Progenitor cell of endocrine pancreas (in vitro differentiated cells): ENCODE data around the gene CFL1. TPM values are rescaled to one million over a fixed set of nuclear protein-coding genes. Genes with fewer than 3 reads are reported as not detected.

Experiments used
- DNase-seq: peaks from one replicate; pipeline ENCODE4 v3.0.0; 2021; ENCODE audit warnings: low spot score; ENCODE audit not compliant: unreplicated experiment
- H3K27ac Mint-ChIP-seq: 2 replicates; pipeline ENCODE4 v1.8.0; 2021; ENCODE audit warnings: mild to moderate bottlenecking, moderate library complexity, mixed read lengths
- H3K27me3 Mint-ChIP-seq: 2 replicates; pipeline ENCODE4 v1.8.0; 2021; ENCODE audit warnings: mixed read lengths
- H3K36me3 Mint-ChIP-seq: 2 replicates; pipeline ENCODE4 v1.8.0; 2022; ENCODE audit warnings: mixed read lengths; ENCODE audit not compliant: insufficient read depth
- H3K4me1 Mint-ChIP-seq: 2 replicates; pipeline ENCODE4 v1.8.0; 2021; ENCODE audit warnings: low read depth, mixed read lengths
- H3K4me3 Mint-ChIP-seq: 2 replicates; pipeline ENCODE4 v1.8.0; 2021; ENCODE audit warnings: low read depth, mild to moderate bottlenecking, moderate library complexity, mixed read lengths
- H3K9me3 Mint-ChIP-seq: 2 replicates; pipeline ENCODE4 v1.8.0; 2021; ENCODE audit warnings: low read depth, mixed read lengths
- CTCF ChIP-seq: fragments of 200-600 bp; sonication (generic); IDR thresholded peaks from one replicate; pipeline ENCODE4 v1.5.0; 2021; ENCODE audit warnings: antibody characterized with exemption, mild to moderate bottlenecking; ENCODE audit not compliant: unreplicated experiment
- total RNA-seq: library from RNA; stranded (reverse); gene quantifications from 2 replicates; pipeline ENCODE4 v1.2.1, GENCODE V29; 2021

Gene CFL1
- total RNA-seq, 1 donor from 2014 or later = 890 TPM

GRCh38 chr11:65810046-65810868 is 47.7 kb downstream of the CFL1 start:
- no peak for DNase-seq
- Mint-ChIP-seq H3K9me3 (no peaks in the 10 kb centered on the region), H3K4me3 (no peak overlapping the region), H3K27me3 (peaks cover 9% of the 10 kb centered on the region), H3K36me3 (peaks cover 3% of the 10 kb centered on the region), H3K27ac (no peak overlapping the region), H3K4me1 (peaks cover 13% of the 10 kb centered on the region)
- TF ChIP-seq CTCF = no peak

- Mint-ChIP-seq H3K4me3 (no peak overlapping the region), H3K27ac (no peak overlapping the region)
Observed at GRCh38 chr11:65809496-65809895, 48.5 kb downstream of the CFL1 start.

GRCh38 chr11:65808744-65809341 is 49.1 kb downstream of the CFL1 start:
- H3K27ac Mint-ChIP-seq = no peak overlapping the region
- no peak for DNase-seq

More at GRCh38 chr11:65809496-65809895, 48.5 kb downstream of the CFL1 start:
- Mint-ChIP-seq H3K9me3 (no peaks in the 10 kb centered on the region), H3K27me3 (peaks cover 9% of the 10 kb centered on the region), H3K4me1 (peaks cover 5% of the 10 kb centered on the region), H3K36me3 (peaks cover 3% of the 10 kb centered on the region)
- DNase-seq = no peak
- no peak for TF ChIP-seq CTCF

GRCh38 chr11:65806979-65807378 is 51.0 kb downstream of the CFL1 start:
- no peak overlapping the region for H3K27ac Mint-ChIP-seq
- peaks cover 22% of the 10 kb centered on the region for H3K27me3 Mint-ChIP-seq
- no peak for DNase-seq
- no peak for TF ChIP-seq CTCF
- no peaks in the 10 kb centered on the region for H3K36me3 Mint-ChIP-seq
- no peak overlapping the region for H3K4me3 Mint-ChIP-seq
- no peaks in the 10 kb centered on the region for H3K4me1 Mint-ChIP-seq
- no peaks in the 10 kb centered on the region for H3K9me3 Mint-ChIP-seq

More at GRCh38 chr11:65808744-65809341, 49.1 kb downstream of the CFL1 start:
- H3K4me1 Mint-ChIP-seq = peaks cover 2% of the 10 kb centered on the region
- peaks cover 11% of the 10 kb centered on the region for H3K27me3 Mint-ChIP-seq
- H3K36me3 Mint-ChIP-seq = peaks cover 2% of the 10 kb centered on the region
- no peak for TF ChIP-seq CTCF
- H3K9me3 Mint-ChIP-seq = no peaks in the 10 kb centered on the region
- H3K4me3 Mint-ChIP-seq = no peak overlapping the region

Other genes with a start within 250 kb of the CFL1 start
- 61.4 and 63.8 TPM in 2 replicates for gene MAP3K11, start 244.0 kb downstream of the CFL1 start, total RNA-seq
- 59.5 and 66.0 TPM in 2 replicates for gene PCNX3, start 242.4 kb downstream of the CFL1 start, total RNA-seq
- 19.5 and 20.2 TPM in 2 replicates for gene SIPA1, start 220.1 kb downstream of the CFL1 start, total RNA-seq
- 54.2 and 54.5 TPM in 2 replicates for gene RELA, start 195.3 kb downstream of the CFL1 start, total RNA-seq
- 65.8 and 73.1 TPM in 2 replicates for gene KAT5, start 145.9 kb downstream of the CFL1 start, total RNA-seq
- 38.5 and 44.0 TPM in 2 replicates for gene RNASEH2C, start 137.4 kb downstream of the CFL1 start, total RNA-seq
- 18.4 and 19.3 TPM in 2 replicates for gene AP5B1, start 77.2 kb downstream of the CFL1 start, total RNA-seq
- 12.4 and 12.7 TPM in 2 replicates for gene OVOL1, start 71.1 kb downstream of the CFL1 start, total RNA-seq
- gene SNX32, start 24.2 kb downstream of the CFL1 start, total RNA-seq = 3.6 and 4.6 TPM in 2 replicates
- gene MUS81, start 2.3 kb upstream of the CFL1 start, total RNA-seq = 55.5 and 60.5 TPM in 2 replicates
- gene EFEMP2, start 14.6 kb upstream of the CFL1 start, total RNA-seq = 84.9 and 90.5 TPM in 2 replicates
- not detected in 2 replicates for gene CTSW, start 21.7 kb upstream of the CFL1 start, total RNA-seq
- 67.7 and 77.8 TPM in 2 replicates for gene FIBP, start 30.3 kb upstream of the CFL1 start, total RNA-seq
- 7.4 and 7.9 TPM in 2 replicates for gene CCDC85B, start 32.5 kb upstream of the CFL1 start, total RNA-seq
- 1.7 and 2.6 TPM in 2 replicates for gene FOSL1, start 42.2 kb upstream of the CFL1 start, total RNA-seq
- 23.9 and 28.6 TPM in 2 replicates for gene C11orf68, start 60.9 kb upstream of the CFL1 start, total RNA-seq
- 61.5 and 65.8 TPM in 2 replicates for gene DRAP1, start 61.2 kb upstream of the CFL1 start, total RNA-seq
- gene TSGA10IP, start 87.3 kb upstream of the CFL1 start, total RNA-seq = not detected in 2 replicates
- gene SART1, start 103.6 kb upstream of the CFL1 start, total RNA-seq = 51.2 and 53.1 TPM in 2 replicates
- 40.1 and 42.6 TPM in 2 replicates for gene EIF1AD, start 144.0 kb upstream of the CFL1 start, total RNA-seq
- gene BANF1, start 144.3 kb upstream of the CFL1 start, total RNA-seq = 200 and 222 TPM in 2 replicates
- gene CST6, start 153.8 kb upstream of the CFL1 start, total RNA-seq = not detected in 2 replicates
- not detected in 2 replicates for gene CATSPER1, start 168.3 kb upstream of the CFL1 start, total RNA-seq
- gene GAL3ST3, start 191.0 kb upstream of the CFL1 start, total RNA-seq = 3.9 and 4.8 TPM in 2 replicates
- gene SF3B2, start 194.2 kb upstream of the CFL1 start, total RNA-seq = 211 and 216 TPM in 2 replicates
- gene PACS1, start 212.1 kb upstream of the CFL1 start, total RNA-seq = 68.3 and 72.3 TPM in 2 replicates